Rectal smooth muscle tissue (tissue), 1 donor: Measurements from ENCODE around the gene GRM8.

Experiments
- H3K27ac ChIP-seq: one replicate; pipeline ENCODE4 v1.7.0; 2013; ENCODE audit warnings: low read depth, low read length, inconsistent platforms
- H3K27me3 ChIP-seq: one replicate; pipeline ENCODE4 v1.7.0; 2013; ENCODE audit warnings: low read length; ENCODE audit not compliant: control insufficient read depth, insufficient read depth
- H3K36me3 ChIP-seq: one replicate; pipeline ENCODE4 v1.7.0; 2013; ENCODE audit warnings: low read length; ENCODE audit not compliant: control insufficient read depth, insufficient read depth
- H3K4me1 ChIP-seq: one replicate; pipeline ENCODE4 v1.7.0; 2013; ENCODE audit warnings: low read length; ENCODE audit not compliant: control insufficient read depth, insufficient read depth
- H3K4me3 ChIP-seq: one replicate; pipeline ENCODE4 v1.7.0; 2013; ENCODE audit warnings: low read length
- H3K9ac ChIP-seq: one replicate; pipeline ENCODE4 v1.7.0; 2013; ENCODE audit warnings: low read length

GRM8 gene

DNA sequence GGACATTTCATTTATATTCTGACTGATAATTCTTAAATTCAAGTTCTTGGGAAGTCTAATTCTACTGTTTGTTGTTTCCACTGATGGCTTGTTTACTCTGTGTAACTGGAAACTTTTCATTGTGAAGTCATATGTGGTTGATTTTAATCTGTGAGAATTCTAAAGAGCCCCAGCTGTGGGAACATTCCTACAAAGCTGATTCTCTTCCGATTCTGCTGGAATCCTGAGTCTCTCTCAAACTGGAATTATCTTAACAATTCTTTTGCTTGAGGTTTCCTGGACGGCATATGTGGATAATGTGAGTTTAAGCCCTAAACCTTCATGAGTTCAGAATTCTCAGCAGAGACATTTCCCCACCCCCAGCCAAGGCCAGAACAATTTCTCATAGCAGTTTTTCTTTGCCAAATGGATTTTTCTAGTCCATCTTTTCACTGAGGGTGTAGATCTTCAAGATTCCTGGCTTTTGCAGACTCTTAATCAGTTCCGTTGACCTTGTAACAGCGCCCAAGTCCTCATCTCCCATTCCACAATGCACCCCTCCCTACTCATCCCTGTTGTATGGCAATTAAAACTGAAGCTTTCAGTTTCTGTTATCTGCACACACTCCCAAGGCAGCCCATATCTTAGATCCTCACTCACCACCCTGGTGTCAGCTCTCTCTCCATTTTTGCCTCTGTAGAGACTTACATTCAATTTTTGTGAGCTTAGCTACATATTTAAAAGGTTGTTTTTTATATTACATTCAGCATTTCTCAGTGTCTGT, 37.6 kb downstream of the GRM8 start:
- H3K9ac ChIP-seq = no peak overlapping the region
- no peaks in the 10 kb centered on the region for H3K4me1 ChIP-seq
- no peak overlapping the region for H3K4me3 ChIP-seq
- no peaks in the 10 kb centered on the region for H3K27me3 ChIP-seq
- no peak overlapping the region for H3K27ac ChIP-seq
- H3K36me3 ChIP-seq = no peaks in the 10 kb centered on the region

DNA sequence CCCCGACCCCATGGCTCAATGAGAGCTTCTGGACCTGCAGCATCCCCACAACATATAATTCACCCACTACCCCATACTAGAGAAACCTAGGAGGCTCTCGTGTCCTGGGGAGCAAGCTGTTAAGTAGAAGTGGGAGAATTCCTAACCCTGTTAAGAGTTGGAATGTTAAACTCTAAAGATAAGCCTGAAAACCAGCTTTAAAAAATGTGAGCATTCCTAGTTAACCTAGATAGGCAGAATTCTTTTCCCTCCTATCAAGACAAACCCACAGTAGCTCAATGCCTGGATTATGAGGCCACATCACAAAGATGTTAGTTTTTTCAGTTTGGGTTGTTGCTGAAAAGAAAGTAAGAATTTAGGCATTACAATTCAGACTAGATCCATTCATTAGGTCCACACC, 42.9 kb downstream of the GRM8 start:
- Histone ChIP-seq H3K27me3 (no peaks in the 10 kb centered on the region), H3K27ac (no peak overlapping the region)

DNA sequence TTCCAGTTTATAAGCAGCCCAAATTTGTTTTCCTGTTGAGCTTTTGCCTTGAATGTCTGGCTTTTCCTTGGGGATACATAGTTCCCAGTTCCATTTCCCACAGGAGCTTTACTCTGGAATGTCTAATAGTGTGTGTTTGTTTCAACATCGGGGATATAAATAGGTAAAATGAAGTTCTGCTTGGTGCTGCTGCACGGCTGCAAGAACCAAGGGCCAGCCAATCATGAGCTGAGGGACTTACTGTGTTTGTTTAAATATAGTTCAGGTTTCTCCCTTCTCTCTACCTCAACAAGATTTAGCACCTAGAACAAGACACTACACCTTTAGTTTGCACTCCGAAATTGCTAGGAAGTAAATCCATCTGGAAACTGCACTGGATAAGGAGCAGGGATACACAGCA, 43.9 kb downstream of the GRM8 start:
- H3K9ac ChIP-seq = no peak overlapping the region
- no peaks in the 10 kb centered on the region for H3K36me3 ChIP-seq
- no peak overlapping the region for H3K4me3 ChIP-seq
- H3K27me3 ChIP-seq = no peaks in the 10 kb centered on the region
- no peak overlapping the region for H3K27ac ChIP-seq
- no peaks in the 10 kb centered on the region for H3K4me1 ChIP-seq

More for the DNA sequence above, 42.9 kb downstream of the GRM8 start:
- no peaks in the 10 kb centered on the region for H3K4me1 ChIP-seq
- H3K4me3 ChIP-seq = no peak overlapping the region
- H3K9ac ChIP-seq = no peak overlapping the region
- no peaks in the 10 kb centered on the region for H3K36me3 ChIP-seq

DNA sequence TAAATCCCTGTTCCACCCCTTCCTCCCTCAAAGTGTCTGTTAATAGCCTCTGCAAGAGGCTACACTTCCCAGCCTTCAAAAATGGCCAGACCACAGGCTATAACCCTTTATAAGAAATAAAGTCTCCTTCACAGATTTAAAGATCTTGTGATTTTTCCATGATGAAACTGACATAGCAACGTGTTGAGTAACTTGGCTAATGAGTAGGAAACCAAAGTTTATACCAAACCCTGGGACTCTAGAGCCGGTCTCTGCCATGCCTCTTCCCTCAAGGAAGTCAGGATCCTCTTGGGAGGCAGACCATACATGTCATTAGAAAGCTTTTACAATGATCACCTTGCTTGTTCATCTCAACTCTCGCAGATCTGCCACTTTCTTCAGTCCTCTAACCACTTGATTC, 44.4 kb downstream of the GRM8 start:
- no peaks in the 10 kb centered on the region for H3K36me3 ChIP-seq
- no peaks in the 10 kb centered on the region for H3K27me3 ChIP-seq
- H3K9ac ChIP-seq = no peak overlapping the region
- H3K4me1 ChIP-seq = no peaks in the 10 kb centered on the region
- H3K27ac ChIP-seq = no peak overlapping the region
- H3K4me3 ChIP-seq = no peak overlapping the region

DNA sequence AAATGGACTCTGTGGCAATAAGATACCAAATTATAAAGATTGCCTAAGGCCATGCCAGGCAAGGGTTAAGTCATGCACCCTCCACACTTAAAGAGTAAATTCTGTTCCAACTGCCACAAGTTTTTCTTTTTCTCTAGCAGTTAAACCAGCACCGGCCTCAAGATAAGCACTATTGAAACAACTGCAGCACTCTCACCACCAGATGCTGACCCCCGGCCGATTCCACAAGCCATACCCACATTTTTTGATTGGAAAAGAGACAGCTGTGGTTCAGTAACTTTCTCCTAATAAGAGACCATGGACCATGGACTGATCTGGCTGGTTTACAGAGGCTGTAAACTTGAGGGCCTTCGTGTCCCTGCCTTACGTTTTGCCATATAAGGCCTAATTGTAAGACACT, 44.9 kb downstream of the GRM8 start:
- Histone ChIP-seq H3K27me3 (no peaks in the 10 kb centered on the region), H3K9ac (no peak overlapping the region), H3K36me3 (no peaks in the 10 kb centered on the region)

DNA sequence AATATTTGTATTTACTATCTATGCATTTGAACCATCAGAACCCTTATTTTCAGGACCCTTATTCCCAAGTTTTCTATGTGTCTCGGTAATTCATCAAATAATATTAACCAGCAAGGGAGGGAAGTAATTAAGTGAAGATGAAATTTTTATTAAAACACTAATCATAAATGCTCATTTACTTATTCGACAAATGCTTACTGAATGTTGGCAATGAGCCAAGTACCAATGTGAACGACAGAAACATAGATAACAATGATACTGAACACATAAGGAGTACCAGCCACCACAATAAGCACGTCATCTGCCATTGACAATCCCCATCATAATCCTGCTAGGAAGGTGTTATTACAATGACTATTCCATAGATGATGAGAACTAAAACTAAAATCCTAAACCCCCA, 45.5 kb downstream of the GRM8 start:
- H3K27ac ChIP-seq = no peak overlapping the region
- H3K4me1 ChIP-seq = no peaks in the 10 kb centered on the region
- H3K27me3 ChIP-seq = no peaks in the 10 kb centered on the region
- no peak overlapping the region for H3K4me3 ChIP-seq
- no peaks in the 10 kb centered on the region for H3K36me3 ChIP-seq
- H3K9ac ChIP-seq = no peak overlapping the region

More for the DNA sequence above, 44.9 kb downstream of the GRM8 start:
- Histone ChIP-seq H3K27ac (no peak overlapping the region), H3K4me1 (no peaks in the 10 kb centered on the region), H3K4me3 (no peak overlapping the region)

DNA sequence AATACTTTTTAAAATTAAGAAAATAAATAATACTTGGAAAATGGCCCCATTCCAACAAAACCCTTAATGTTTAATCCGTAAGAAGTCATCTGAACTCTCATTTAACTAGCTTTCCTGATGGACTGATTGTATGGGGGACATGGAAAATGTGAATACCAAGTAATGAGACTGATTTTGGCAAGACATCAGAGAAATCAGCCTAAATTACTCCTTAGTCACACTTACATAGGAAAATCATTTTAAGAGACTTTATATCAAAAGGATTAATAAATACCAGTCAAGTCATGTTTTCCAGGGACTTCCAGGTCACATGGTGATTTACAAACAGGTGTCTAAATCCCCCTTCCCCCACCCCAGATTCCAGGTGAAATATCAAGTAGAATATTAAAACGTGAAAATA, 58.2 kb downstream of the GRM8 start:
- no peaks in the 10 kb centered on the region for H3K27me3 ChIP-seq
- no peak overlapping the region for H3K4me3 ChIP-seq
- H3K4me1 ChIP-seq = no peaks in the 10 kb centered on the region
- H3K27ac ChIP-seq = no peak overlapping the region
- no peaks in the 10 kb centered on the region for H3K36me3 ChIP-seq
- H3K9ac ChIP-seq = no peak overlapping the region

DNA sequence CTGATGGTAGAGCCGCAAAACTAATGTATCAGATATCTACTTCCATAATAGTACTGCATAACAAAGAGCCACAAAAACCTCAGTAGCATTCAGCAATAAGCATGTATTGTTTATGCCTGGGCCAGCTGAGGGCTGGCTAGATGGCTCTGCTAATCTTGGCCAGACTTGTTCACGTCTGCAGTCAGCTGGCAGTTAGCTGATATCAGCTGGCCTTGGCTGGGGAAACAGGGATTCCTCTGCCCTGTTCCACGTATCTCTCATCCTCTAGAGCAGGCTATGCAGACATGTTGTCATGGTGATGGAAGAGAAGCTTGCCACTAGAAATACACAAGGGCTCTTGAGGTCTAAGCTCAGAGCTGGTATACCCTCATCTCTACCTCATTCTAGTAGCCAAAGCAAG, 62.9 kb downstream of the GRM8 start:
- no peaks in the 10 kb centered on the region for H3K27me3 ChIP-seq
- no peak overlapping the region for H3K27ac ChIP-seq
- no peaks in the 10 kb centered on the region for H3K36me3 ChIP-seq
- no peaks in the 10 kb centered on the region for H3K4me1 ChIP-seq
- H3K9ac ChIP-seq = no peak overlapping the region
- H3K4me3 ChIP-seq = no peak overlapping the region

DNA sequence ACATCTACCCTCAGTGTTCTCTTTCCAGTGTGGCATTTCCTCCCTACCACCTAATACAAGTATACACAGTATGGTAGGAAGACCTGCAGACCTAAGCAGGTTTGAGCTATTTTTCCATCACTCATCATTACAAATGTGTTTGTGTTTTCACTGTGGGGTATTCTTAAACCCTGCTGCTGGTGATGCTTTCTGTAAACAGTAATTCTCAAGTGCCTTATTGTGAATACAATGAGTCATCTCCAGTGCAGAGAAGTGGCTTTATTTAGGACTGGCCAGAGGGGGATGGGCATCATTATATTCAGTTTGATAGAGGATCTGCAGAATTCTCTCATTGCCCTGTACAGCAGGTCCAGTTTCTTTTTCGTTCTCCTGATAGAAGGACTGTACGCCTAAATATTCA, 63.7 kb downstream of the GRM8 start:
- Histone ChIP-seq H3K27me3 (no peaks in the 10 kb centered on the region), H3K36me3 (no peaks in the 10 kb centered on the region), H3K4me1 (no peaks in the 10 kb centered on the region), H3K4me3 (no peak overlapping the region), H3K27ac (no peak overlapping the region), H3K9ac (no peak overlapping the region)

DNA sequence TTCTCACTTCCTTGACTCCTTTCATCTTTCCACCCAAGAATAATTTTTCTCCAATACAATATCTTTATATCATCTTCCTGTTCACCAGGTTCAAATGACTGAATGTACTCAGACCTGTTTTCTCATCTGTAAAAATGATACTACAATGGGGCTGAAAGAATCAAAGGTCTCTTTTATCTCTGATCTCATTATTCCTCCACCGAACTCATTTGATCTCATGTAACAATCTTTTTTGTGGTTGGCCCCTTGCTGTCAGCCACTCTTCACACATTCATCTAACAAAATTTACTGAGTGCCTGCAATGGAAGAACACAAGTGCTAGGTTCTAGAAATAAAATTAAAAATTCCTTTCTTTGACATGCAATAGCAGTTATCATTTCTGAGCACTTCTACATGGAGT, 65.0 kb downstream of the GRM8 start:
- Histone ChIP-seq H3K36me3 (no peaks in the 10 kb centered on the region), H3K27me3 (no peaks in the 10 kb centered on the region), H3K27ac (no peak overlapping the region), H3K4me3 (no peak overlapping the region), H3K9ac (no peak overlapping the region), H3K4me1 (no peaks in the 10 kb centered on the region)

DNA sequence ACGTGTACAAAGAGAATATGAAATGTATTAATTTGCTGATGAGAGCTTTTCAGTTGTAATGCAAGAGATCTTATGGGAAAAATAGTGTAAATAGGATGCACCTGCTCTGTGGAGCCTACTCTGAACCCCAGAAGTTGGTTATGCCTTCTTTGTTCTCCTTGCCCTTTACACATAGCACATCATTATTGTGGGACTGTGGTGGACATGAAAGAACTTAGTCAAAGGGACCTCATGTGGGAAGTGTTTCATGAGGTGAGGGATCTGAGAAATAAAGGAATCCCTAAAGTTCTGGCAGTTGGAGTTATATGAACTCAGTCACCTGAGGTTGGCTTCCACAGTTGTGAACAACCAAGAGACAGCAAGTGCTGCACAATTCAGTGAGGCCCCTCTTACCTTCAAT, 66.1 kb downstream of the GRM8 start:
- no peak overlapping the region for H3K4me3 ChIP-seq
- no peak overlapping the region for H3K27ac ChIP-seq
- no peaks in the 10 kb centered on the region for H3K4me1 ChIP-seq
- no peaks in the 10 kb centered on the region for H3K27me3 ChIP-seq
- no peaks in the 10 kb centered on the region for H3K36me3 ChIP-seq
- no peak overlapping the region for H3K9ac ChIP-seq

DNA sequence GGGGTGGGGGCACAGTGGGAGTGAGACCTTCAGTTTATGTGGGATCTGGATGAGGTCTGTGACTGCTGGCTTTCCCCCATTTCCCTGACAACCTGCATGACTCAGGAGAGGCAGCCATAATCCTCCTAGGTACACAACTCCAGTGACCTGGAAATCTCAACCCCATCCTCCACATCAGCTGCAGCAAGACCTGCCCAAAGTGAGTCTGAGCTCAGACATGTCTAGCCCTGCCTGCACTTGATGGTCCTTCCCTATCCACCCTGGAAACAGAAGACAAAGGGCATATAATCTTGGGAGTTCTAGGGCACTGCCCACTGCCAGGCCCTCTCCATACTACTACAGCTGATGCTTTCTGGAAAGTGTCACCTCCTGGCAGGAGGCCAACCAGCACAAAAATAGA, 75.6 kb downstream of the GRM8 start:
- H3K27ac ChIP-seq = no peak overlapping the region
- no peak overlapping the region for H3K9ac ChIP-seq
- no peak overlapping the region for H3K4me3 ChIP-seq
- no peaks in the 10 kb centered on the region for H3K36me3 ChIP-seq
- no peaks in the 10 kb centered on the region for H3K27me3 ChIP-seq
- H3K4me1 ChIP-seq = no peaks in the 10 kb centered on the region

DNA sequence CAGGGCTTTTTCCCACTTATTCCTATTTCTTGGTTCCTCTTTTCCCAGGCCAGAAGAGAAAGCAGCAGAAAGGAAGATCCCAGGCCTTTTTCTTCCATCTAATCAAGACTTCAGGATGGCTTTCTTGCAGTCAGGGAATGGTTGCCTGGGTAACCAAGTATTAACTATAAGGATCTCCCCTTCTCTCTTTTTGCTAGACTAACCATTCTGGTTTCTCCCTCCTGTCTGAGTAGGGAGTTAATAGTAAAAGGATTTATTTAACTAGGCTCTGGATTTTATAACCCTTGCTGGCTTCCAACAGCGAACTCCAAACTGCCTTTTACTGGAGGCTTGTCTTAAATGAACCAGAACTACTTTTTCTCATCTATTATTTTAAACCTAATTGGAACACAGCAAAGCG, 90.4 kb downstream of the GRM8 start:
- Histone ChIP-seq H3K27ac (no peak overlapping the region), H3K9ac (no peak overlapping the region), H3K4me3 (no peak overlapping the region), H3K4me1 (no peaks in the 10 kb centered on the region), H3K36me3 (no peaks in the 10 kb centered on the region), H3K27me3 (no peaks in the 10 kb centered on the region)
